ENCODE measurements around the gene TBC1D8B. TPM values are rescaled to one million over a fixed set of nuclear protein-coding genes. Genes with fewer than 3 reads are reported as not detected.

TBC1D8B gene
- total and polyA plus RNA-seq, 2 of the 4 experiments (the other 2 are of a cell fraction): 8.3 to 10.4 TPM

DNA sequence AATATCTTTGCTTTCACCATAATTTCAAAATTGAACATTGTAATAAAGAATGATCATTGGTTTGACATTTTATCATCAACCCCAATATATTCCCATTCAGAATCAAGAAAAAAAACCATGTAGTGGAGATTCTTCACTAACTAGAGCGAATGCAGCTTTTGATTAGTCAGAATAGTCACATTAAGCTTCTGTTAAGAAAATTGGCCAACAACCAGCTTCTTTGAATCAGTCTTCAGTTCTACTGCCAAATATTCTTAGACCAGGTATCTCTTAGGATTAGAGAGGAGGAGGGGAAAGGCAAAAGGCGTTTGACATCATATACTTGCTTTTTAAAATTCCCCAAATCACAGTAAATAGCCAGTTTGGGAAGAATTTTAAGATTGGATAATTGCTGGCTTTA, 22.2 kb upstream of the TBC1D8B start:
- Histone ChIP-seq H3K23ac (ENCODE audit: low read depth, low read length) (no peak overlapping the region), H3K4me1 (ENCODE audit: control insufficient read depth, insufficient read depth, low read length) (no peaks in the 10 kb centered on the region), H2AK9ac (replicated peaks; ENCODE audit: low read depth, low read length, poor library complexity) (no peak overlapping the region), H2AFZ (replicated peaks; ENCODE audit: low read length, poor library complexity) (no peak overlapping the region), H3K4me2 (ENCODE audit: low read depth, low read length) (no peak overlapping the region), H3K27me3 (ENCODE audit: control insufficient read depth, insufficient read depth, low read length) (peaks cover 6% of the 10 kb centered on the region), H2BK5ac (ENCODE audit: low read depth, low read length, poor library complexity, severe bottlenecking) (no peak overlapping the region), H3K4ac (ENCODE audit: low read depth, low read length) (no peak overlapping the region), H3K14ac (replicated peaks; ENCODE audit: low read depth, low read length) (no peak overlapping the region), H3K36me3 (ENCODE audit: control insufficient read depth, insufficient read depth, low read length) (no peaks in the 10 kb centered on the region), H2BK120ac (ENCODE audit: low read depth, low read length) (no peak overlapping the region), H3K27ac (ENCODE audit: insufficient read depth, low read length) (no peak overlapping the region), H2AK5ac (ENCODE audit: low read depth, low read length) (no peak overlapping the region), H4K8ac (ENCODE audit: low read depth in 2 of 2, low read length in 2 of 2) (no peak overlapping the region), H3K56ac (ENCODE audit: extremely low read depth, insufficient read depth, low read length) (no peak overlapping the region), H3K9ac (ENCODE audit: low read depth, low read length) (no peak overlapping the region), H3K18ac (ENCODE audit: low read depth, low read length) (no peak overlapping the region), H3K9me3 (ENCODE audit: control insufficient read depth, insufficient read depth, low read length) (no peaks in the 10 kb centered on the region), H4K5ac (ENCODE audit: low read depth, low read length) (no peak overlapping the region), H4K91ac (ENCODE audit: insufficient read depth, low read depth, low read length) (no peak overlapping the region), H2BK15ac (ENCODE audit: low read depth, low read length) (no peak overlapping the region), H2BK20ac (ENCODE audit: low read depth, low read length) (no peak overlapping the region), H3K4me3 (ENCODE audit: insufficient read depth, low read depth, low read length) (no peak overlapping the region), H4K20me1 (ENCODE audit: insufficient read depth, low read length) (no peaks in the 10 kb centered on the region), H3K79me1 (ENCODE audit: low read depth in 1 of 2, low read length in 2 of 2) (no peaks in the 10 kb centered on the region), H3K9me1 (ENCODE audit: insufficient read depth, low read length) (no peaks in the 10 kb centered on the region)
- POLR2A ChIA-PET (ENCODE audit: unreplicated experiment): no interaction called here
- no peak for DNase-seq
- no CpG with 5 or more reads among the region's 2 CpGs for WGBS, 2 experiments (ENCODE audit: extremely low coverage in 2 of 2, insufficient read length in 1 of 2)
- no peak for ATAC-seq (ENCODE audit: low read depth)
- CTCF ChIA-PET: no interaction called here
- intact Hi-C loops (cut with micrococcal nuclease) (no loop called here), in situ Hi-C loops (cut with MboI; ENCODE audit: low sequenced_read_pairs) (loop anchor here (25.0 kb wide), 1 partner anchor 293 kb away; no protein-coding TSS in a partner anchor), dilution Hi-C loops (cut with HindIII; ENCODE audit: low sequenced_read_pairs, unreplicated experiment) (no loop called here)
- TF ChIP-seq, protein P1, sequence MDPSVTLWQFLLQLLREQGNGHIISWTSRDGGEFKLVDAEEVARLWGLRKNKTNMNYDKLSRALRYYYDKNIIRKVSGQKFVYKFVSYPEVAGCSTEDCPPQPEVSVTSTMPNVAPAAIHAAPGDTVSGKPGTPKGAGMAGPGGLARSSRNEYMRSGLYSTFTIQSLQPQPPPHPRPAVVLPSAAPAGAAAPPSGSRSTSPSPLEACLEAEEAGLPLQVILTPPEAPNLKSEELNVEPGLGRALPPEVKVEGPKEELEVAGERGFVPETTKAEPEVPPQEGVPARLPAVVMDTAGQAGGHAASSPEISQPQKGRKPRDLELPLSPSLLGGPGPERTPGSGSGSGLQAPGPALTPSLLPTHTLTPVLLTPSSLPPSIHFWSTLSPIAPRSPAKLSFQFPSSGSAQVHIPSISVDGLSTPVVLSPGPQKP (IDR thresholded peaks at IDR 0.05; ENCODE audit: borderline replicate concordance, low read depth, low read length): no peak
- no peak for TF ChIP-seq RAD21 (IDR thresholded peaks at IDR 0.05; ENCODE audit: low read length)
- TF ChIP-seq CHD1 (IDR thresholded peaks at IDR 0.05; ENCODE audit: low read depth, low read length): no peak
- no peak for TF ChIP-seq BHLHE40 (IDR thresholded peaks at IDR 0.05; ENCODE audit: low read depth, low read length)
- TF ChIP-seq SMC3 (IDR thresholded peaks at IDR 0.05; ENCODE audit: low read depth, low read length): no peak
- no peak for TF ChIP-seq MAZ (IDR thresholded peaks at IDR 0.05; ENCODE audit: borderline replicate concordance, low read depth, low read length)
- TF ChIP-seq, protein P2, sequence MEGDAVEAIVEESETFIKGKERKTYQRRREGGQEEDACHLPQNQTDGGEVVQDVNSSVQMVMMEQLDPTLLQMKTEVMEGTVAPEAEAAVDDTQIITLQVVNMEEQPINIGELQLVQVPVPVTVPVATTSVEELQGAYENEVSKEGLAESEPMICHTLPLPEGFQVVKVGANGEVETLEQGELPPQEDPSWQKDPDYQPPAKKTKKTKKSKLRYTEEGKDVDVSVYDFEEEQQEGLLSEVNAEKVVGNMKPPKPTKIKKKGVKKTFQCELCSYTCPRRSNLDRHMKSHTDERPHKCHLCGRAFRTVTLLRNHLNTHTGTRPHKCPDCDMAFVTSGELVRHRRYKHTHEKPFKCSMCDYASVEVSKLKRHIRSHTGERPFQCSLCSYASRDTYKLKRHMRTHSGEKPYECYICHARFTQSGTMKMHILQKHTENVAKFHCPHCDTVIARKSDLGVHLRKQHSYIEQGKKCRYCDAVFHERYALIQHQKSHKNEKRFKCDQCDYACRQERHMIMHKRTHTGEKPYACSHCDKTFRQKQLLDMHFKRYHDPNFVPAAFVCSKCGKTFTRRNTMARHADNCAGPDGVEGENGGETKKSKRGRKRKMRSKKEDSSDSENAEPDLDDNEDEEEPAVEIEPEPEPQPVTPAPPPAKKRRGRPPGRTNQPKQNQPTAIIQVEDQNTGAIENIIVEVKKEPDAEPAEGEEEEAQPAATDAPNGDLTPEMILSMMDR (conservative IDR thresholded peaks at IDR 0.05; ENCODE audit: low read depth, low read length): no peak
- TF ChIP-seq RCOR1 (IDR thresholded peaks at IDR 0.05; ENCODE audit: insufficient replicate concordance, low read length): no peak
- TF ChIP-seq CEBPB (IDR thresholded peaks at IDR 0.05; ENCODE audit: low read depth, low read length): no peak
- no TSS peak for BruUV-seq (replicated peaks)
